Measurements from ENCODE around the gene NGFR.

GRCh38 chr17:49548506-49549310 is 53.6 kb downstream of the NGFR start:
- TF ChIP-seq CTCF (IDR thresholded peaks at IDR 0.05) = peak; percentile 86
- no peak for TF ChIP-seq SIN3A (IDR thresholded peaks at IDR 0.05; ENCODE audit: borderline replicate concordance, insufficient read depth, low read depth, low read length)
- TF ChIP-seq REST (IDR thresholded peaks at IDR 0.05; ENCODE audit: insufficient read depth in 1 of 2, low read depth in 2 of 2, low read length in 1 of 2) = no peak
- no peak for TF ChIP-seq POLR2AphosphoS5 (IDR thresholded peaks at IDR 0.05; ENCODE audit: low read depth, low read length)
